ENCODE measurements around the gene ERAL1. TPM values are rescaled to one million over a fixed set of nuclear protein-coding genes. Genes with fewer than 3 reads are reported as not detected.

ERAL1 gene
- polyA plus RNA-seq, 1 experiment = 84.1 TPM

- TF ChIP-seq CTCF (IDR thresholded peaks at IDR 0.05; ENCODE audit: insufficient read depth, low read depth, low read length) = no peak
- Histone ChIP-seq H3K4me3 (ENCODE audit: low read depth, low read length) (peak overlapping the region; percentile 99), H3K36me3 (ENCODE audit: control insufficient read depth, insufficient read depth, low read length) (no peaks in the 10 kb centered on the region), H3K27me3 (ENCODE audit: control insufficient read depth, insufficient read depth, low read length) (no peaks in the 10 kb centered on the region)
- peak; percentile 73 for DNase-seq (ENCODE audit: low read depth)
- ChIA-PET CTCF (interaction anchor here (0.8 to 1.0 kb wide), 2 partner anchors 48 to 85 kb away, joined by 3 read pairs; no protein-coding TSS in a partner anchor), POLR2A (no interaction called here)
Measured at GRCh38 chr17:28812091-28812747, 42.6 kb upstream of the ERAL1 start.

- TF ChIP-seq CTCF (IDR thresholded peaks at IDR 0.05; ENCODE audit: insufficient read depth, low read depth, low read length) = no peak
- ChIA-PET CTCF (interaction anchor here (1.0 kb wide), 1 partner anchor 49 kb away, joined by 3 read pairs; no protein-coding TSS in a partner anchor), POLR2A (interaction anchor here (0.6 kb wide), 1 partner anchor 75 kb away, joined by 13 read pairs; no protein-coding TSS in a partner anchor)
Measured at GRCh38 chr17:28812748-28813377, 42.0 kb upstream of the ERAL1 start.

DNA sequence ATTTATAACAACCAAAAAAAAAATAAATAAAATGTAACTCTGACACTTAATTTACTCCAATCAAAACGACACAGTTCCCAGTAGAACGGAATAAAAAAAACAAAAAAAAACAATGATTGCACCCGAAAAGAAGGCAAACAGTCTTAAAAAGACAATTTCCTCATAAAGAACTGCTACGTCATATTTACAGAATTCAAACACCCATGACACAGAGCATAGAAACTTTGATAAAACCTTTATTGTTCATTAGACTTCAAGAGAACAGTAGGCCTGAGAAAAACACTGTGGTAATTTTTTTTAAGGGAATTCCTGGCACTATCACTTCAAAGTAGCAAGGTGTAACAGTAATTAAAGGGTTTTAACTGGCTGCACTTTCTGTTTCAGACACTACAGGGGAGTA, 38.3 kb upstream of the ERAL1 start:
- ChIA-PET POLR2A (no interaction called here), CTCF (no interaction called here)
- no peaks in the 10 kb centered on the region for H3K36me3 ChIP-seq (ENCODE audit: control insufficient read depth, insufficient read depth, low read length)
- no peaks in the 10 kb centered on the region for H3K27me3 ChIP-seq (ENCODE audit: control insufficient read depth, insufficient read depth, low read length)
- no peak for TF ChIP-seq CTCF (IDR thresholded peaks at IDR 0.05; ENCODE audit: insufficient read depth, low read depth, low read length)
- no peak for DNase-seq (ENCODE audit: low read depth)
- no peak overlapping the region for H3K4me3 ChIP-seq (ENCODE audit: low read depth, low read length)

More at GRCh38 chr17:28812748-28813377, 42.0 kb upstream of the ERAL1 start:
- H3K27me3 ChIP-seq (ENCODE audit: control insufficient read depth, insufficient read depth, low read length) = no peaks in the 10 kb centered on the region
- peak overlapping the region; percentile 99 for H3K4me3 ChIP-seq (ENCODE audit: low read depth, low read length)
- no peak for DNase-seq (ENCODE audit: low read depth)
- H3K36me3 ChIP-seq (ENCODE audit: control insufficient read depth, insufficient read depth, low read length) = no peaks in the 10 kb centered on the region

- CTCF ChIA-PET = interaction anchor here (0.8 kb wide), 1 partner anchor 8 kb away, joined by 5 read pairs; no protein-coding TSS in a partner anchor
- no peak for TF ChIP-seq CTCF (IDR thresholded peaks at IDR 0.05; ENCODE audit: insufficient read depth, low read depth, low read length)
- H3K4me3 ChIP-seq (ENCODE audit: low read depth, low read length) = no peak overlapping the region
- H3K27me3 ChIP-seq (ENCODE audit: control insufficient read depth, insufficient read depth, low read length) = no peaks in the 10 kb centered on the region
- no peak for DNase-seq (ENCODE audit: low read depth)
- H3K36me3 ChIP-seq (ENCODE audit: control insufficient read depth, insufficient read depth, low read length) = no peaks in the 10 kb centered on the region
- POLR2A ChIA-PET = no interaction called here
Measured at GRCh38 chr17:28818819-28819221, 36.0 kb upstream of the ERAL1 start.

- POLR2A ChIA-PET = no interaction called here
- Histone ChIP-seq H3K4me3 (ENCODE audit: low read depth, low read length) (no peak overlapping the region), H3K27me3 (ENCODE audit: control insufficient read depth, insufficient read depth, low read length) (no peaks in the 10 kb centered on the region), H3K36me3 (ENCODE audit: control insufficient read depth, insufficient read depth, low read length) (no peaks in the 10 kb centered on the region)
- no peak for TF ChIP-seq CTCF (IDR thresholded peaks at IDR 0.05; ENCODE audit: insufficient read depth, low read depth, low read length)
- CTCF ChIA-PET = no interaction called here
- no peak for DNase-seq (ENCODE audit: low read depth)
Measured at GRCh38 chr17:28819582-28819981, 35.2 kb upstream of the ERAL1 start.
